ENCODE measurements around the gene IRAK2.

DNA sequence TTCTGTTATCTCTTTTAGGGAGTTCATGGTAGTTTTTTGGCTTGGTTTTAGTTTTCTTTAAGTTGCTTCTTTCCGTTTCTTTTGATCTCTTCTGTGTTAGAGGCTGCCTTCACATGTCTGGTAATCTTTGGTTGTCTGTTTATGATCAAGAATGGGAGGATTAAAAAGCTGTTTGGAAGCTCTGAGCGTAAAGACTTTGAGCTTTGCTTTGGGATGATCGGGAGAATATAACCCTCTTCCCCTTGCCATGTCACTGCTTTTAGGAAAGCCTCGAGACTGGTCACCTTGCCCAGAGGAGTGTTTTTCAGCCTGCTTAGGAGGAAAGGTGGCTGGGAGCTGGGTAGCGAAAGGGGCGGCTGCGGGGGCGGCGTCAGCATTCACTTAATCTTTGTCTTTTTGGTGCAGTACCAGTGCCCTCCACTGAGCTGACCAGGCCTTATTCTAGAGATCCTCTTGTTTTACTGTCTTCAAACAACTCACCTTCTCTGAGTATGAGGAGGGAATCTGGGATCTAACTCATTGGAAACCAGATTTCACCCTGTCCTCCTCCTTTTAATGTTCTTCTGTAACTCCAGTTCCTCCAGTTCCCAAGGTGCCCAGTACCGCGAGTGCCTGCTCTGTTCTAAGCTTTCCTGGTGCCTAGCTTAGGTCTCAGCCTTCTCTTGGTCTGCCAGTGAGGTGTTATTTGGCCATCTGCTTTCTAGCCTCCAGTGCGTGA, 99.1 kb downstream of the IRAK2 start:
- TF ChIP-seq, protein P1, sequence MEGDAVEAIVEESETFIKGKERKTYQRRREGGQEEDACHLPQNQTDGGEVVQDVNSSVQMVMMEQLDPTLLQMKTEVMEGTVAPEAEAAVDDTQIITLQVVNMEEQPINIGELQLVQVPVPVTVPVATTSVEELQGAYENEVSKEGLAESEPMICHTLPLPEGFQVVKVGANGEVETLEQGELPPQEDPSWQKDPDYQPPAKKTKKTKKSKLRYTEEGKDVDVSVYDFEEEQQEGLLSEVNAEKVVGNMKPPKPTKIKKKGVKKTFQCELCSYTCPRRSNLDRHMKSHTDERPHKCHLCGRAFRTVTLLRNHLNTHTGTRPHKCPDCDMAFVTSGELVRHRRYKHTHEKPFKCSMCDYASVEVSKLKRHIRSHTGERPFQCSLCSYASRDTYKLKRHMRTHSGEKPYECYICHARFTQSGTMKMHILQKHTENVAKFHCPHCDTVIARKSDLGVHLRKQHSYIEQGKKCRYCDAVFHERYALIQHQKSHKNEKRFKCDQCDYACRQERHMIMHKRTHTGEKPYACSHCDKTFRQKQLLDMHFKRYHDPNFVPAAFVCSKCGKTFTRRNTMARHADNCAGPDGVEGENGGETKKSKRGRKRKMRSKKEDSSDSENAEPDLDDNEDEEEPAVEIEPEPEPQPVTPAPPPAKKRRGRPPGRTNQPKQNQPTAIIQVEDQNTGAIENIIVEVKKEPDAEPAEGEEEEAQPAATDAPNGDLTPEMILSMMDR (IDR thresholded peaks at IDR 0.05; ENCODE audit: low read length) = peak; percentile 58
- TF ChIP-seq EZH2 (IDR thresholded peaks at IDR 0.05; ENCODE audit: borderline replicate concordance, low read length) = no peak

Data from OCI-LY1 (cell line).